ENCODE data around the gene CCHCR1.
"Not testable (repeated sequence)": the region's sequence is repeated elsewhere in the genome, so short reads cannot be mapped to it uniquely, and the experiment has no call there.

The CCHCR1 gene

GRCh38 chr6:31171931-31172905, 14.6 kb upstream of the CCHCR1 start:
- Mint-ChIP-seq H3K4me1 (ENCODE audit: low read depth) (peaks cover 3% of the 10 kb centered on the region), H3K27ac (no peak overlapping the region), H3K36me3 (ENCODE audit: low read depth) (peaks cover 2% of the 10 kb centered on the region), H3K9me3 (no peaks in the 10 kb centered on the region), H3K27me3 (ENCODE audit: low read depth) (no peaks in the 10 kb centered on the region), H3K4me3 (no peak overlapping the region)
- DNase-seq (ENCODE audit: low spot score), result no peak

- no peak for DNase-seq (ENCODE audit: low spot score)
- H3K27ac Mint-ChIP-seq, result no peak overlapping the region
- H3K4me1 Mint-ChIP-seq (ENCODE audit: low read depth), result peaks cover 3% of the 10 kb centered on the region
- peaks cover 2% of the 10 kb centered on the region for H3K36me3 Mint-ChIP-seq (ENCODE audit: low read depth)
- H3K27me3 Mint-ChIP-seq (ENCODE audit: low read depth), result no peaks in the 10 kb centered on the region
- H3K4me3 Mint-ChIP-seq, result no peak overlapping the region
- H3K9me3 Mint-ChIP-seq, result no peaks in the 10 kb centered on the region
These were observed 13.5 kb upstream of the CCHCR1 start for GRCh38 chr6:31170987-31171671.

GRCh38 chr6:31170600-31170881, 12.9 kb upstream of the CCHCR1 start, which contains the start of gene POU5F1:
Gene POU5F1, minus strand, starts transcription at chr6:31170682. Its CDS starts 62 bp downstream, at chr6:31170620.
- Mint-ChIP-seq H3K9me3 (no peaks in the 10 kb centered on the region), H3K4me3 (no peak within 1 kb of the TSS), H3K27ac (no peak within 1 kb of the TSS), H3K27me3 (ENCODE audit: low read depth) (no peaks in the 10 kb centered on the region), H3K36me3 (ENCODE audit: low read depth) (peaks cover 3% of the 10 kb centered on the region), H3K4me1 (ENCODE audit: low read depth) (no peaks in the 10 kb centered on the region)
- DNase-seq (ENCODE audit: low spot score), result no peak

GRCh38 chr6:31169858-31170599, 12.4 kb upstream of the CCHCR1 start:
- not testable (repeated sequence) for H3K27ac Mint-ChIP-seq; H3K27me3 Mint-ChIP-seq (ENCODE audit: low read depth); DNase-seq (ENCODE audit: low spot score); H3K36me3 Mint-ChIP-seq (ENCODE audit: low read depth); H3K4me3 Mint-ChIP-seq; H3K9me3 Mint-ChIP-seq; H3K4me1 Mint-ChIP-seq (ENCODE audit: low read depth)

GRCh38 chr6:31169123-31169857, 11.7 kb upstream of the CCHCR1 start:
- Mint-ChIP-seq H3K4me3 (no peak overlapping the region), H3K4me1 (ENCODE audit: low read depth) (no peaks in the 10 kb centered on the region), H3K36me3 (ENCODE audit: low read depth) (peaks cover 5% of the 10 kb centered on the region), H3K27ac (no peak overlapping the region), H3K27me3 (ENCODE audit: low read depth) (no peaks in the 10 kb centered on the region), H3K9me3 (no peaks in the 10 kb centered on the region)
- DNase-seq (ENCODE audit: low spot score), result no peak

- Mint-ChIP-seq H3K27ac (no peak overlapping the region), H3K36me3 (ENCODE audit: low read depth) (peaks cover 6% of the 10 kb centered on the region), H3K27me3 (ENCODE audit: low read depth) (no peaks in the 10 kb centered on the region), H3K4me3 (no peak overlapping the region), H3K4me1 (ENCODE audit: low read depth) (no peaks in the 10 kb centered on the region), H3K9me3 (no peaks in the 10 kb centered on the region)
- DNase-seq (ENCODE audit: low spot score), result no peak
These were observed 11.0 kb upstream of the CCHCR1 start for GRCh38 chr6:31168606-31169005.

- Mint-ChIP-seq H3K27ac (no peak overlapping the region), H3K27me3 (ENCODE audit: low read depth) (no peaks in the 10 kb centered on the region), H3K36me3 (ENCODE audit: low read depth) (peaks cover 26% of the 10 kb centered on the region), H3K4me1 (ENCODE audit: low read depth) (peaks cover 7% of the 10 kb centered on the region), H3K4me3 (no peak overlapping the region), H3K9me3 (no peaks in the 10 kb centered on the region)
- no peak for DNase-seq (ENCODE audit: low spot score)
These were observed 8.4 kb upstream of the CCHCR1 start for GRCh38 chr6:31165986-31166385.

GRCh38 chr6:31165064-31165832, 7.6 kb upstream of the CCHCR1 start:
- Mint-ChIP-seq H3K4me1 (ENCODE audit: low read depth) (peaks cover 10% of the 10 kb centered on the region), H3K36me3 (ENCODE audit: low read depth) (peaks cover 32% of the 10 kb centered on the region)
- not testable (repeated sequence) for DNase-seq (ENCODE audit: low spot score); H3K27ac Mint-ChIP-seq; H3K27me3 Mint-ChIP-seq (ENCODE audit: low read depth); H3K9me3 Mint-ChIP-seq; H3K4me3 Mint-ChIP-seq

GRCh38 chr6:31164475-31165063, 7.0 kb upstream of the CCHCR1 start:
- not testable (repeated sequence) for H3K4me3 Mint-ChIP-seq; H3K27me3 Mint-ChIP-seq (ENCODE audit: low read depth); DNase-seq (ENCODE audit: low spot score); H3K27ac Mint-ChIP-seq; H3K9me3 Mint-ChIP-seq
- Mint-ChIP-seq H3K36me3 (ENCODE audit: low read depth) (peaks cover 38% of the 10 kb centered on the region), H3K4me1 (ENCODE audit: low read depth) (peaks cover 16% of the 10 kb centered on the region)

GRCh38 chr6:31163922-31164321, 6.3 kb upstream of the CCHCR1 start:
- Mint-ChIP-seq H3K27me3 (ENCODE audit: low read depth) (no peaks in the 10 kb centered on the region), H3K36me3 (ENCODE audit: low read depth) (peaks cover 42% of the 10 kb centered on the region), H3K9me3 (no peaks in the 10 kb centered on the region), H3K4me1 (ENCODE audit: low read depth) (peaks cover 16% of the 10 kb centered on the region), H3K4me3 (no peak overlapping the region), H3K27ac (no peak overlapping the region)
- DNase-seq (ENCODE audit: low spot score), result no peak

- H3K9me3 Mint-ChIP-seq, result no peaks in the 10 kb centered on the region
- H3K27me3 Mint-ChIP-seq (ENCODE audit: low read depth), result no peaks in the 10 kb centered on the region
- H3K4me3 Mint-ChIP-seq, result no peak overlapping the region
- no peak overlapping the region for H3K27ac Mint-ChIP-seq
- DNase-seq (ENCODE audit: low spot score), result no peak
- H3K36me3 Mint-ChIP-seq (ENCODE audit: low read depth), result peaks cover 43% of the 10 kb centered on the region
- H3K4me1 Mint-ChIP-seq (ENCODE audit: low read depth), result peaks cover 18% of the 10 kb centered on the region
These were observed 5.0 kb upstream of the CCHCR1 start for GRCh38 chr6:31162463-31163165.
